Activated naive CD4-positive, alpha-beta T cell treated with anti-CD3 and anti-CD28 coated beads, Interleukin-2, amount 50 U/mL, for 24 hours (primary cell): Measurements from ENCODE around the gene LCE3B.
"Not testable (repeated sequence)": the region's sequence is repeated elsewhere in the genome, so short reads cannot be mapped to it uniquely, and the experiment has no call there.

Experiments
- H3K27ac Mint-ChIP-seq: one replicate; pipeline ENCODE4 v1.8.0; 2021; ENCODE audit warnings: mild to moderate bottlenecking, mixed read lengths
- H3K27me3 Mint-ChIP-seq: one replicate; pipeline ENCODE4 v1.8.0; 2021; ENCODE audit warnings: mixed read lengths
- H3K36me3 Mint-ChIP-seq: one replicate; pipeline ENCODE4 v1.8.0; 2021; ENCODE audit warnings: mixed read lengths
- H3K4me1 Mint-ChIP-seq: one replicate; pipeline ENCODE4 v1.8.0; 2021; ENCODE audit warnings: mixed read lengths
- H3K4me3 Mint-ChIP-seq: one replicate; pipeline ENCODE4 v1.8.0; 2021; ENCODE audit warnings: mild to moderate bottlenecking, mixed read lengths
- H3K9me3 Mint-ChIP-seq: one replicate; pipeline ENCODE4 v1.8.0; 2021; ENCODE audit warnings: mixed read lengths

Gene LCE3B

GRCh38 chr1:152613511-152613910, at the start of gene LCE3B:
Gene LCE3B (plus strand): TSS chr1:152613811. CDS start chr1:152613811, 0 bp downstream.
- Mint-ChIP-seq H3K4me3 (no peak within 1 kb of the TSS), H3K36me3 (no peaks in the 10 kb centered on the region), H3K27ac (no peak within 1 kb of the TSS), H3K4me1 (no peaks in the 10 kb centered on the region), H3K27me3 (no peaks in the 10 kb centered on the region), H3K9me3 (peaks cover 4% of the 10 kb centered on the region)

- Mint-ChIP-seq H3K27me3 (peaks cover 8% of the 10 kb centered on the region), H3K4me1 (no peaks in the 10 kb centered on the region), H3K4me3 (no peak overlapping the region), H3K36me3 (no peaks in the 10 kb centered on the region), H3K27ac (no peak overlapping the region), H3K9me3 (peaks cover 16% of the 10 kb centered on the region)
Observed at GRCh38 chr1:152565115-152565514, 48.5 kb upstream of the LCE3B start.

GRCh38 chr1:152565535-152566215, 47.9 kb upstream of the LCE3B start:
- peaks cover 8% of the 10 kb centered on the region for H3K27me3 Mint-ChIP-seq
- no peak overlapping the region for H3K4me3 Mint-ChIP-seq
- peaks cover 17% of the 10 kb centered on the region for H3K9me3 Mint-ChIP-seq
- H3K4me1 Mint-ChIP-seq: no peaks in the 10 kb centered on the region
- no peaks in the 10 kb centered on the region for H3K36me3 Mint-ChIP-seq
- no peak overlapping the region for H3K27ac Mint-ChIP-seq

GRCh38 chr1:152566681-152567080, 46.9 kb upstream of the LCE3B start, which contains the start of gene LCE3E:
Gene LCE3E (minus strand): TSS chr1:152566780. CDS start chr1:152566208, 572 bp downstream.
- Mint-ChIP-seq H3K27me3 (peaks cover 15% of the 10 kb centered on the region), H3K27ac (no peak within 1 kb of the TSS), H3K36me3 (no peaks in the 10 kb centered on the region), H3K9me3 (peaks cover 21% of the 10 kb centered on the region), H3K4me3 (no peak within 1 kb of the TSS), H3K4me1 (no peaks in the 10 kb centered on the region)

GRCh38 chr1:152577168-152577567, 36.4 kb upstream of the LCE3B start:
- Mint-ChIP-seq H3K27ac (no peak overlapping the region), H3K4me3 (no peak overlapping the region), H3K4me1 (no peaks in the 10 kb centered on the region), H3K27me3 (peaks cover 26% of the 10 kb centered on the region), H3K9me3 (no peaks in the 10 kb centered on the region), H3K36me3 (no peaks in the 10 kb centered on the region)

- H3K27ac Mint-ChIP-seq: not testable (repeated sequence)
Observed at GRCh38 chr1:152579526-152579925, 34.1 kb upstream of the LCE3B start.

GRCh38 chr1:152580433-152580832, 33.2 kb upstream of the LCE3B start, which contains the start of gene LCE3D:
Gene LCE3D (minus strand): TSS chr1:152580516. CDS start chr1:152579936, 580 bp downstream.
- H3K4me3 Mint-ChIP-seq: no peak within 1 kb of the TSS
- H3K27me3 Mint-ChIP-seq: peaks cover 13% of the 10 kb centered on the region
- no peaks in the 10 kb centered on the region for H3K4me1 Mint-ChIP-seq
- H3K36me3 Mint-ChIP-seq: no peaks in the 10 kb centered on the region
- H3K27ac Mint-ChIP-seq: no peak within 1 kb of the TSS
- H3K9me3 Mint-ChIP-seq: no peaks in the 10 kb centered on the region

More at GRCh38 chr1:152579526-152579925, 34.1 kb upstream of the LCE3B start:
- H3K27me3 Mint-ChIP-seq: peaks cover 18% of the 10 kb centered on the region
- H3K4me1 Mint-ChIP-seq, H3K4me3 Mint-ChIP-seq, H3K36me3 Mint-ChIP-seq, H3K9me3 Mint-ChIP-seq: not testable (repeated sequence)

- no peaks in the 10 kb centered on the region for H3K36me3 Mint-ChIP-seq
- H3K9me3 Mint-ChIP-seq: no peaks in the 10 kb centered on the region
- no peaks in the 10 kb centered on the region for H3K4me1 Mint-ChIP-seq
- H3K27me3 Mint-ChIP-seq: peaks cover 11% of the 10 kb centered on the region
- H3K4me3 Mint-ChIP-seq: no peak overlapping the region
- H3K27ac Mint-ChIP-seq: no peak overlapping the region
Observed at GRCh38 chr1:152582647-152583046, 31.0 kb upstream of the LCE3B start.

GRCh38 chr1:152585586-152585985, 28.0 kb upstream of the LCE3B start:
- H3K36me3 Mint-ChIP-seq: no peaks in the 10 kb centered on the region
- H3K27me3 Mint-ChIP-seq: peaks cover 6% of the 10 kb centered on the region
- no peak overlapping the region for H3K27ac Mint-ChIP-seq
- no peaks in the 10 kb centered on the region for H3K4me1 Mint-ChIP-seq
- no peaks in the 10 kb centered on the region for H3K9me3 Mint-ChIP-seq
- no peak overlapping the region for H3K4me3 Mint-ChIP-seq

- Mint-ChIP-seq H3K27ac (no peak overlapping the region), H3K36me3 (no peaks in the 10 kb centered on the region)
Observed at GRCh38 chr1:152596986-152597385, 16.6 kb upstream of the LCE3B start.

GRCh38 chr1:152599934-152600333, 13.7 kb upstream of the LCE3B start, which contains the start of gene LCE3C:
Gene LCE3C (plus strand): TSS chr1:152600234. CDS start chr1:152600732, 498 bp downstream.
- Mint-ChIP-seq H3K27ac (no peak within 1 kb of the TSS), H3K36me3 (no peaks in the 10 kb centered on the region), H3K9me3 (no peaks in the 10 kb centered on the region), H3K4me3 (no peak within 1 kb of the TSS), H3K27me3 (no peaks in the 10 kb centered on the region), H3K4me1 (no peaks in the 10 kb centered on the region)

More at GRCh38 chr1:152596986-152597385, 16.6 kb upstream of the LCE3B start:
- no peaks in the 10 kb centered on the region for H3K4me1 Mint-ChIP-seq
- H3K27me3 Mint-ChIP-seq: no peaks in the 10 kb centered on the region
- H3K9me3 Mint-ChIP-seq: no peaks in the 10 kb centered on the region
- no peak overlapping the region for H3K4me3 Mint-ChIP-seq

- no peaks in the 10 kb centered on the region for H3K4me1 Mint-ChIP-seq
- H3K36me3 Mint-ChIP-seq: peaks cover 3% of the 10 kb centered on the region
- H3K4me3 Mint-ChIP-seq: no peak overlapping the region
- peaks cover 11% of the 10 kb centered on the region for H3K9me3 Mint-ChIP-seq
- no peak overlapping the region for H3K27ac Mint-ChIP-seq
- H3K27me3 Mint-ChIP-seq: peaks cover 11% of the 10 kb centered on the region
Observed at GRCh38 chr1:152621993-152622392, 8.4 kb downstream of the LCE3B start.

- Mint-ChIP-seq H3K4me1 (no peaks in the 10 kb centered on the region), H3K27me3 (peaks cover 17% of the 10 kb centered on the region), H3K4me3 (no peak within 1 kb of the TSS), H3K9me3 (peaks cover 11% of the 10 kb centered on the region), H3K27ac (no peak within 1 kb of the TSS), H3K36me3 (peaks cover 3% of the 10 kb centered on the region)
Observed at GRCh38 chr1:152622803-152623202, 9.2 kb downstream of the LCE3B start, which contains the start of gene LCE3A. Gene LCE3A (minus strand): TSS chr1:152623103. CDS start chr1:152623103, 0 bp downstream.

- Mint-ChIP-seq H3K27me3 (peaks cover 18% of the 10 kb centered on the region), H3K9me3 (peaks cover 9% of the 10 kb centered on the region), H3K27ac (no peak overlapping the region), H3K36me3 (peaks cover 3% of the 10 kb centered on the region), H3K4me3 (no peak overlapping the region), H3K4me1 (no peaks in the 10 kb centered on the region)
Observed at GRCh38 chr1:152623203-152623844, 9.7 kb downstream of the LCE3B start.

- H3K4me1 Mint-ChIP-seq: no peaks in the 10 kb centered on the region
- H3K27ac Mint-ChIP-seq: no peak overlapping the region
- peaks cover 31% of the 10 kb centered on the region for H3K27me3 Mint-ChIP-seq
- no peaks in the 10 kb centered on the region for H3K36me3 Mint-ChIP-seq
- no peak overlapping the region for H3K4me3 Mint-ChIP-seq
- H3K9me3 Mint-ChIP-seq: no peaks in the 10 kb centered on the region
Observed at GRCh38 chr1:152626744-152627143, 13.1 kb downstream of the LCE3B start.

- H3K4me3 Mint-ChIP-seq: no peak overlapping the region
Observed at GRCh38 chr1:152630596-152630995, 17.0 kb downstream of the LCE3B start.

More at GRCh38 chr1:152630596-152630995, 17.0 kb downstream of the LCE3B start:
- H3K9me3 Mint-ChIP-seq: no peaks in the 10 kb centered on the region
- H3K27me3 Mint-ChIP-seq: peaks cover 25% of the 10 kb centered on the region
- no peaks in the 10 kb centered on the region for H3K36me3 Mint-ChIP-seq
- no peaks in the 10 kb centered on the region for H3K4me1 Mint-ChIP-seq
- no peak overlapping the region for H3K27ac Mint-ChIP-seq
